NCI-H345 treated with DMSO at 0.1 percent for 48 hours (cell line): ENCODE measurements around the gene UBA3.

Experiments used
- DNase-seq: peaks from one replicate; lab custom pipeline; 2025; ENCODE audit not compliant: unreplicated experiment; lab: John Stamatoyannopoulos, UW

UBA3 gene

DNA sequence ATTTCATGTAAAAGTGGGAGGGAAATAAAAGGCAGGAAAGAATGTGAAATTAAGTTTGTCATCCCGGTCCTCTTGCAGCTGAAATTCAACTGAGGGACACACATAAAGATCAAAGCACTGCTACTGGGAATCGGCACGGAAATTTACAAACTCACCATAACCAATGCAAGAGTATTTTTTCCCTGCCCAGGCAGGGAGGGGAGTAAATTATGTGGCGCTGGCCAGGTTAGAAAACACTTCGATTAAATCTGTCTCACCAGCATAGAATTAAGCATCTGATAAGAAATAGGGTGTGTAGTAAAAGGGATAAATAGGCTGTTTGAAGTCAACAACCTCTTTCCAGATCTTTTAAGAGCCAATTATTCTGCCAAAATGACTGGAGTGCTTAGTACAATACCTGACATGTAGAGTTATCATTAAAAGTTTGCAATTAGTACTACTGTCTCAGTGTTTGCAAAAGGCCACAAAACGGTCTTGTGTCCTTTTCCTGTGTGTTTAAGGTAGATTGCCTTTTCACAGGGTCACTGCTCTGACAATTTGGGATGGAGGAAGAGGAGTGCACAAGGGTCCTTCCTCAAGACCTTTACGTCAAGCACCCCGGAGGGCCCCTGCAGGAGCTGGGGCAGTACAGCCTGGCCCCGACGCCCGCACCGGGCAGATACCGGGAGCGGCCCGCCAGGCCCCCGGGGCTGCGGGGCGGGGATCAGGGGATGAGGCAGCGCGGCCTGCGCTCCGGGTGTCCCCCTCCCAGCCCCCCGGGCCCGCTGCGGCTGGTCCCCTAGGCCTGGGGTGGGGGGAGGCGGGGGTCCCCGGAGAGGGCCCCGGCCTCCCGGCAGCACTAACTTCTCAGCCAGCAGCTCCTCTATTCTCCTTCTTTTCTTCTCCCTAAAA, 651 bp downstream of the UBA3 start:
- DNase-seq: no peak

DNA sequence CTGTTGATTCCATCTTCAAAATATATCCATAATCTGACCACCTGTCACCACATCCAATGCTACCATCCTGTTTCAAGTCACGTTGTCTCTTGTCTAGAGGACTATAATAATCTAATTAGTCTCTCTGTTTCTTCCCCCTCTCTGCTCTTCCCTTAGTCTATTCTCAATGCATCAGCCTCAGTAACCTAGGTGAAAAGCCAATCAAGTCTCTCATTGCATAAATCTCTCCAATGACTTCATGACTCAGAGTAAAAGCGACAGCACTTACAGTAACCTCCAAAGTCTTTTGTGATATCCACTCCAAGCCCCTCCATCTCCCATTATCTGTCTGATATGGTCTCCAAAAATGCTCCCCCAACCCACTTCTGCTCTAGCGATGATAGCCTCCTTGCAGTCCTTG, 7.2 kb downstream of the UBA3 start:
- DNase-seq: no peak

DNA sequence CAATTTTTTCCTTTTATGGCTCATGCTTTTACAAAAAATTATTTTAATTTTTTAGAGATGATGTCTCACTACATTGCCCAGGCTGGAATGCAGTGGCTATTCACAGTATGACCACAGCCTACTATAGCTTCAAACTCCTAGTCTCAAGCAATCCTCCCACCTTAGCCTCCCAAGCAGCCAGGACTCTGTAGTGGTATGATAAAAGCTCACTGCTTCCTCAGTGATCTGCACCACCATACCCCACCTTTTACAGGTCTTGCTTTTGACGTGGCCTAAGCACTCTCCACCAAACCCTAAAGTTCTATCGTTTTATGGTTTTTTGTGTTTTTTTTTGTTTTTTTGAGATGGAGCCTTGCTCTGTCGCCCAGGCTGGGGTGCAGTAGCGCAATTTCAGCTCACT, 14.0 kb downstream of the UBA3 start:
- DNase-seq: no peak

DNA sequence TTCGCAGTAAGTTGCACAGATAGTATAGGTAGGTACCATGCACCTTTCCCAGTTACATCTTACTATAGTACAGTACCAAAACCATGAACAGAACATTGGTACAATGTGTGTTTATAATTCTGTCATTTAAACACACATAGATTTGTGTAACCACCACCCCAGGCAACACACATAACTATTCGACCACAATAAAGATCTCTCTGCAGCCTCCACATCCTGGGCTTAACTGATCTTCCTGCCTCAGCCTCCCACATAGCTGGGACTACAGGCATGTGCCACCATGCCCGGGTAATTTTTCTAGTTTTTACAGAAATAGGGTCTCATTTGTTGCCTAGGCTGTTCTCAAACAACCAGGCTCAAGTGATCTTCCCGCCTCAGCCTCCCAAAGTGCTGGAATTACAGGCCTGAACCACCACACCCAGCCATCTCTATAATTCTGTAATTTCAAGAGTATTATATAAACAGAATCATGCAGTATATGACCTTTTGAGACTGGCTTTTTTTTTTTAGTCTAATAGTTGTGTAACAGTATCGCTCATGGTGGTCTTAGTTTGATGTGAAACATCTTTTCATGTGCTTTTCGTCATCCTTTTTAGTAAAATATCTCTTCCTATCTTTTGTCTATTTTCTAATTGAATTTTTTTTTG, 14.7 kb downstream of the UBA3 start:
- no peak for DNase-seq

DNA sequence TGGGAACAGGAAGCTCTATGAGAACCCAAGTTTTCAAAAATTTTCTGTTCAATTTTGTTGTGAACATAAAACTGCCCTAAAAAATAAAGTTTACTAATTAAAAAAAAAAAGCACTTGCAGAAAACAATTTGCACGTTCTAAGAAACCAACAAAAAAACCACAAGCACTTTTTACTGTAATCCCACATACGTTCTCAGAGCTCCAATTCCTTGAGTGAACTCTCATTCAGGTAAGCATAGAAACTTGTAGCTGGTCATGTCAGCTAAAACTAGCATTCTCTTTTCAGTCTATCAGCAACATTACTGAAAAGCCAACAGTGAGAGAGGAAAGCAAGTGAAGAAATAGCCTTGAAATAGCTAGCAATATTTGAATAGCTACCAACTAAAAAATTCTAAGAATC, 16.5 kb downstream of the UBA3 start:
- no peak for DNase-seq

DNA sequence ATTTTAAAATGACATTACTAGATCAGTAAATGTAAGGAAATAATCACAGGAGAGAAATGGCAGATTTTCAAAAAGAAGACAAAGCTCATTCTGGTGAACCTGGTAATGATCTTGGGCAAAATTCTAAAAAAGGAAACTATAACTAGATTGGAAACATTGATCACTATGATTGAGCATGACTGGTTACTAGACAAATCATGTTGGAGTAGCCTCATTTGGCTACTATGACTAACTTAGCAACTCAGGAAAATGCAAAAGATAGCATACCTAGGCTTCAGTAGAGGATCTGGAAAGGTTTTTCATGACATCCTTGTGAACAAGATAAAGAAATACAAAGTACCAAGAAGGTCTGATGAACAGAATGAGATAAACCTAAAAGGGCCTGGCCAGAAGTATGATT, 20.5 kb downstream of the UBA3 start:
- no peak for DNase-seq

DNA sequence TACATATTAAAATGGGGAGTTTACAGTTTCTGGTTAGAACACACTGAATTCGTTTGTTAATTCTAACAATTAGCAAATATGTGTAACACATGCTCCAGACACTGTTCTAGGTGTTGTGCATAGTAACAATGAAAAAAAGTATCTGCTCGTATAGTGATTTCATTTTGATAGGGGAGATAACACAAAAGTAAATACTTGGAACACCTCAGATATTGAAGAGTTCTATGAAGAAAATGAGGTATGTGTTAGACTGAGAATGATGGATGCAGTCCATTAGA, 21.3 kb downstream of the UBA3 start:
- no peak for DNase-seq

DNA sequence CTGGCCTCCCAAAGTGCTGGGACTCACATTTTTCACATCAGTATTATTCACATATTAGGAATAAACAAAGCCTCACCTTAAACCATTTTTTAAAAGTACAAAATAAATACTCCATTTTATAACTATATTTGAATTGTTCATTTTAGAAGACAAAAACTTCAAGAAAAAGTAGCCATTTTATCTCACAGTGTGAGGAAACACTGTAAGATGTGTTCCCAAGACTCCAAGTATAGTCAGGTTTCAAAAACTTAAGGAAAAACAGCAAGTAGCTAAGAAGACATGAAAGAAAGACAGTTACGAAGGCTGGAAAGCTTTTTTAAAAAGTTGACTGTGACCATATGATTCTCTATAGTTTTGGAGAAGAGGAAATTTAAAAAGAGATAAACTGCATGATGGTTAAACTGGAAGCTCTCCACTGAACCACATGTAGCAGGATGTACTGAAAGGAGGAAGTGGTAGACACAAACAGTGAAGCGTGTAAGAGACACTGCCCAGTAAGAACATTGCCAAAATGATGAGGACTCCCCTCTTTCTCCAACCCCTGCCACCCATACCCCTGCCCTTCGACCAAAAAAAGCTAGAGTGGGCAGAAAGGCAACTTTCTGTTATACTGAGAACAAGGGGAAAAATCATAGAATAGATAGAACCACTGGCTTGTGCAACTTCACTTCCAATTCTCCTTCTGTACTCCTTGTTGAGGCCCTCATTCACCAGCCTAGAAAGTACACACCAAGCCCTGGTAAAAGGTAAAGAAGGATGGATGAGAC, 21.8 kb downstream of the UBA3 start:
- no peak for DNase-seq

DNA sequence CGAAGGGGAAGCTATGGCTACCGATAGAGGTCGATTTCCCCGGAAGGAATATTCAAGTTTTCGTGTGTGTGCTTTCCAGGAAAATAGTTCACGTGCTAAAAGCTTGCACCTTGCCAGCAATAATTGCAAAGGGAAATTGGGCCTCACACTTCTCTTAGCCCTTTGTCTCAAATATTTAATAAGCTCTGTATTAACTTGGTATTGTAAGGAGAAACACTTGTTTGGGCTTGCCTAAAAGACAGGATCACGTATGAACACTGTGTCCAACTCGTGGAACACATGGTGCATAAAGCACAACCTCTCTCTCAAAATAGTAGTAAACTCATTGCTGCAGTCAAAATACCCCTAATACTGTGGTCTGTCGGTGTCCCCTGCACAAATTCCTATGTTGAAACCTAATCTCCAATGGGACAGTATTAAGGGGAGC, 27.7 kb downstream of the UBA3 start:
- DNase-seq: no peak

DNA sequence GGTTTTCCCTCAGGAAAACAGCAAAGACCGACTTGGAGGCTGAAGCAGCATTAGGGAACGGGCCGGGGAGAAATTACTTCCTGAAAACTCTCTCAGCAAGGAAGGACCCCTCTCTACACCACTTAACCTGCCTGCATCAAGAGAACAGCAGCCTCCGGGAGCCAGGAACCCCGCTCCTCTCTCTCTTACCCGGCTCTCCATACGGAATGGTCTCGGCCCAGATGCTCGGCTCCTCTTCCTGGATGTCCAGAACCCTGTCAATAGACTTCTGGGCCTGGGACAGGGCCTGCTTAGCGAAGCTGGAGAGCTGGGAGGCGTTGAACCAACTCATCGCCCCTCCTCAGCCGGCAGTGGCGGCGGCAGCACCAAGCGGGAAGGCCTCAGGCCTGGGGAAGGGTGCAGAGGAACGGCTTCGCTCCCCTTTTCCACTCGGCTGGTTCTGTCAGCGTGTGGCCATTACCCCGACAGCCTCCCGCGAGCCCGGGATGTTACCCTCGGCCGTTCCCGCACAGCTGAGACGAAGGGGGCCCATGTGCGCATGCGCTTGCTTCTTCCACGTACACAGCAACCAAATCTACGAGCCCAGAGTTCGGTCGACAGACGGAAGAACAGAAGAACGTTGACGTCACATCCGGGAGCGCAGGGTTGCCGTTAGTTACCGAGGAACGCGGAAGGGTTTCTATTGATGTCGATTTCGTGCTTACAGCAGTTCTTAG, 28.3 kb downstream of the UBA3 start, which contains the start of gene TMF1:
Gene TMF1 (minus strand): TSS at position 578 of the 716 bp plus-strand sequence. CDS start 247 bp downstream, at position 331.
- no peak for DNase-seq

DNA sequence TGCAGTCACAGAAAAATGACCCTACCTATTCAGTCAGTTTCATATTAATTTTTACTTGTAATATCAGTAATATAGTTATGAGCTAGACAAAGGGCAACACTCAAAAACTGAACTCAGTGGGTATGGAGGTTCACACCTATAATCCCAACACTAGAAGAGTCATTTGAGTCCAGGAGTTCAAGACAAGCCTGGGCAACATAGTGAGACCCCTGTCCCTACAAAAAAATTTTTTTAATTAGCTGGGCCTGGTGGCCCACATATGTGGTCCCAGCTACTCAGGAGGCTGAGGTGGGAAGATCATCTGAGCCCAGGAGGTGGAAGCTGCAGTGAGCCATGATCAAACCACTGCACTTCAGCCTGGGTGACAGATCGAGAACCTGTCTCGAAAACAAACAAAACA, 31.2 kb downstream of the UBA3 start:
- no peak for DNase-seq

DNA sequence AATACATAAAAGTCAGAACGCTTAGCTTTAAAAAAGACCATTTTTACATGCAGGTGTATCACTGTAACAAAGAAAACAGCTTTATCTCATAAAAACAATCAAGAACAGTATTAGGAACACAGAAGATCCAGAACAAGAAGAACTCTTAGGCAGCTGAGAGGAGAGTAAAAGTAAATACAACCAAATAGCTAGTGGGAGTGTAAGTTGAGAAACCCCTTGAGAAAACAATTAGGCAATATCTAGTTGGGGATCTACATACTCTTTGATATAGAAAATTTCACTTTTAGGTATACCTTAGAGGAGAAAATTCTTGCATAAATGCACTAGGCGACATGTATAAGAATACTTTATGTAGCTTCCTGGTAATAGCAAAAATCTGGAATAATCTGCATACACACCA, 35.6 kb downstream of the UBA3 start:
- no peak for DNase-seq

DNA sequence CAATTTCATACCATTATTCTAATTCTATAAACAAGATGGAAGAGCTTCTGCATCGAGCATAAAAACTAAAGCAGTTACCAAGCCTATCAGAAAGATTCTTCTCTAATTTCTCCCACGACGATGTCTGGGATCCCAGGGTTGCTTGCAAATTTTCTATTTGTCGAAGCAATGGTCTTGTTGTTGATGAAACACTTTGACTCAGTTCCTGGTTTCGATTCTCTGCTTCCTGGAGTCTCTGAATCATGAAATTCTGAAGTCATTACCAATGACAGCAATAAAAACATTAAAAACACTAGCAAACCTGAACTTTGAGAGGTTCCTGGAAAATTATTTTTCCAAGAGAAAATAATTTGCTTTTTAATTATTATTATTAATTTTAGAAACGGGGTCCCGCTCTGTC, 46.7 kb downstream of the UBA3 start:
- DNase-seq: no peak

DNA sequence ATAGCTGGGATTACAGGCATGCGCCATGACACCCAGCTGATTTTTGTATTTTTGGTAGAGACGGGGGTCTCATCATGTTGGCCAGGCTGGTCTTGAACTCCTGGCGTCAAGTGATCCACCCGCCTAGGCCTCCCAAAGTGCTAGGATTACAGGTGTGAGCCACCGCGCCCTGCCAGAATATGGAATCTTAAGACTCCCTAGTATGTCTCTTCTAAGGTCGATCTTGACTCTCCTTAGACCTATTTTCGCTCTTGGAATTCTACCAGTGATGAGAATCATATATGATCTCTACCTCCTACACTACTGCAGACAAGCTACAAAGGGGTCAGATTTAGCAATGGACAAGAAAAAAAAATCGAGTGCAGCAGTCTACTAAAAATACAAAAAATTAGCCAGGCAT, 47.4 kb downstream of the UBA3 start:
- DNase-seq: no peak

DNA sequence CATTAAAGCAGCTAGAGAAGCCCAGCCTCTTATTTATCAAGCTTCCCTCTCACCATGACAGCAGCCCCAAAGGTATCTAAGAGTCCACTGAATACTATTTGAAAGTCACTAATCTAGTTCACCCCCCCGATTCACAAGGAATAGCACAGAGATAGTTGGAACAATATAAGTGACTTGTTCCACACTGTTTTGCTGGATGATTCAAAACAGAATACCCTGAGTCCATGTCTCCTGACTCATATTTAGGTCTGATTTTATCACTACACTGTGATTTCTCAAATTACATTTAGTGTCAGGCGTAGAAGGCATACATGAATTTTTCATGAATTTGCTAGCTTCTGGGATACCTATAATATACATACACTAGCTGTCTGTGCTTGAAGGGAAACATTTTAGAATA, 48.0 kb downstream of the UBA3 start:
- no peak for DNase-seq

DNA sequence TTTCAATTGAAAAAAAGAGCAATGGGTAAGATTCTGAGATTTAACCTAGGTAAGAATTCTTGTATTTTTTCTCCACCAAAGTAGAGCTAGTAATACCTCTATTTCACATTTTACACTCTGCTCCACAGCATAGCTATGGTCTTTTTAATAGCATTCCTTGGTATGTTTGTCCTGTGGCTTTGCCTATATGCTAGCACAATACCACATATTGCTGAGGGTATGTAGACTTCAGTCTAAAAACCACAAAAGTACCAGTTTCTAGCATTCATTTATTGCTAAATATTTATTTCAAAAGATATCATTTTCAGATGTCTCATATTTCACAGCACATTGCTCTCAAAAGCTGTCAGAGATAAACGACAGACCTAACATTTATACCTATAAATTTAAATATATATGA, 48.5 kb downstream of the UBA3 start:
- DNase-seq: no peak

DNA sequence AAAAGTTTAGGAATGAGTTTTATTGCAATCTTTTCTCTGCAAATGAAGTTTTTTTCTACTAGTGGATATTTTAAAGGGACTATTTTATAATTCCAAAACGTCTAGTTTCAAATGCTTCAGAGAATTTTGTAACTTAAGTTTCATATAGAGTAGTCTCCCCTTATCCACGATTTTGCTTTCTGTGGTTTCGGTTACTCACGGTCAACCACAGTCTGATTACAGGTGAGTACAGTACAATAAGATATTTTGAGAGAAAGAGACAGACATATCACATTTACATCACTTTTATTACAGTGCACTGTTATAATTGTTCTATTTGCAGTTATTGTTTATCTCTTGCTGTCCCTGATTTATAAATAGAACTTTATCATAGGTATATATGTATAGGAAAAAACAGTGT, 59.3 kb downstream of the UBA3 start:
- no peak for DNase-seq

DNA sequence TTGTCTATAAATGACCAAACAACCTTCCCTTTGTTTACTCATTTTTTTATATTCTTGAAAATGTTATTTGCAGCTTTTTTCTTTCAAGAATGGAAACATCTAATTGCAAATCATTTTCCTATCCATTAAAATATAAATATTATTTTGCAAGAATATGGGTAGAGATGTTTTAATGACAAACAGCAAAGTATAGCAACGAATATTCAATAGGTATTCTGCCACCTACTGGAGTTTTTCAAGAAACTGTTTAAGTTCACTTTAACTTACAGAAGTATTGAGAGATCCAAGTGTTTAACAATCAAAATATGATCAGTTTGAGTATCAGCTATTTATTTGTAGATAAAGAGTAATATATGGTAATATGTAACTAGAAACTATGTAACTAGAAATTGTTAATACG, 59.7 kb downstream of the UBA3 start:
- DNase-seq: no peak

DNA sequence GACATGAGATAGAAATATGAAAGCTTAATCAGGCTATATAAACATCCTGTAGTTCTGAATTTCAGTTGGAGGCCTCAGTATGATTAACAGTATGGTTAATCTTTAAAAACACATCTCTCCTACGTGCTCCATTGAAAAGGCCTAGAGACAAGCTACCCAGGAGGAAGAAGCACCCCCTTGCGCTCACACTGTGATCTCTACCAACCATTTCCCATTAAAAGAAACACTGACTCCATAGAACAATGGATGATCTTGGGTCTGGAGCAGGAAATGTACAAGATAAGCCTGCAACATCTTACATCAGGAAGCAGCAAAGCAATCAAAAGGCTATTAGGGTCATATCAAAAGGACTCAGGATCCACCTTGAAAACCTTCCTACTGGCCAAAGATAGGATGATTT, 63.3 kb downstream of the UBA3 start:
- no peak for DNase-seq

DNA sequence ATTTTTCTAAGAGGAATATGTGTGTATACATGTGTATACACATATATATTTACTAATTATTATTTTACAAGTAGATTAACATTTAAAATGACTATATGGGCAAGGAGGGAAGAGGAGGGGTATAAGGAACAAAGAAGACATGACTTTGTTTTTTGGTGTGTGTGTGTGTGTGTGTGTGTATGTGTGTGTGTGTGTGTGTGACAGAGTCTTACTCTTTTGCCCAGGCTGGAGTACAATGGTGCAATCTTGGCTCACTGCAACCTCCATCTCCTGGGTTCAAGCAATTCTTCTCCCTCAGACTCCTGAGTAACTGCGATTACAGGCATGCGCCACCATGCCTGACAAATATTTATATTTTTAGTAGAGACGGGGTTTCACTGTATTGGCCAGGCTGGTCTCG, 64.1 kb downstream of the UBA3 start:
- no peak for DNase-seq

DNA sequence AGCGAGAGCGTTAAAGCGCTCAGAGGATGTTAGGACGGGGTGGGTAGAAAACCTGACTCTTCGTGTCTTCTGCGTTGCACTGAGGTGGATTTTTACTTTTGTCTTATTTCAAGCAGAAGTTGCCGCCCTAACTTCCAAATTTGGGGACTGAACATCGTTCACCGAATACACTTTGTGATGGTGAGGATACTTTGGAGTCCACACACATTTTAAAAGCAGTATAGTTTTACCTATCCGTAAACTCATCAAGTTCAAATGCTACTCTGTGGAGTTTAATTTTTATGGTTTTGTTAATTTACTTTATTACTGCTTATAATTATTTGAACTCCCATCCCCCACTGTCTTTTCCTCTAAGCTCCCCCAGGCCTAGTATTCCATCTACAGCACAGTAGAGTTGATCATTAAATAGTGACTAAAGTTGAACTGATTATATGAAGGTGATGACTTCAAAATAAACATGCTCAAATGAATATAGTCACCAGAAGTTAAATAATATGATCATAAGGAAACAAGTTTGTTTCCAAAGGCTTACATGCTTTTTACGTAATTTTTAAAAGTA, 66.1 kb downstream of the UBA3 start:
- DNase-seq: no peak
